Osteoblast (primary cell): Measurements from ENCODE around the gene MFSD6. TPM values are rescaled to one million over a fixed set of nuclear protein-coding genes. Genes with fewer than 3 reads are reported as not detected.

Source experiments
- DNase-seq: peaks from one replicate; pipeline ENCODE4 v3.0.0; 2011; ENCODE audit warnings: low spot score, mixed read lengths; ENCODE audit not compliant: insufficient read length; ENCODE audit errors: missing footprints
- H2AFZ ChIP-seq: 2 replicates; pipeline ENCODE4 v1.6.0; 2011; ENCODE audit warnings: mild to moderate bottlenecking, low read length
- H3K27ac ChIP-seq: 2 replicates; pipeline ENCODE4 v1.5.1; 2011; ENCODE audit warnings: mild to moderate bottlenecking, low read depth, low read length, moderate library complexity
- H3K27me3 ChIP-seq: 2 replicates; pipeline ENCODE4 v1.6.0; 2012; ENCODE audit warnings: mild to moderate bottlenecking, control low read depth, inconsistent platforms, low read length, moderate library complexity; ENCODE audit not compliant: insufficient read depth
- H3K36me3 ChIP-seq: 2 replicates; pipeline ENCODE4 v1.5.1; 2011; ENCODE audit warnings: mild to moderate bottlenecking, low read length, control low read depth, moderate library complexity; ENCODE audit not compliant: insufficient read depth
- H3K4me1 ChIP-seq: 2 replicates; pipeline ENCODE4 v1.5.1; 2011; ENCODE audit warnings: mild to moderate bottlenecking, low read length, control low read depth, moderate library complexity; ENCODE audit not compliant: insufficient read depth
- H3K4me2 ChIP-seq: 2 replicates; pipeline ENCODE4 v1.6.0; 2011; ENCODE audit warnings: mild to moderate bottlenecking, low read length; ENCODE audit not compliant: insufficient read depth
- H3K4me3 ChIP-seq: fragments of 200-600 bp; sonication (generic); 3 replicates; pipeline ENCODE4 v1.5.1; 2012; ENCODE audit warnings: mild to moderate bottlenecking, low read length, inconsistent platforms; ENCODE audit not compliant: insufficient read depth
- H3K79me2 ChIP-seq: 2 replicates; pipeline ENCODE4 v1.6.0; 2012; ENCODE audit warnings: mild to moderate bottlenecking, low read length, control low read depth, inconsistent platforms; ENCODE audit not compliant: insufficient read depth
- H3K9me3 ChIP-seq: 2 replicates; pipeline ENCODE4 v1.5.1; 2011; ENCODE audit warnings: low read depth, low read length, control low read depth
- H4K20me1 ChIP-seq: 2 replicates; pipeline ENCODE4 v1.6.0; 2012; ENCODE audit warnings: mild to moderate bottlenecking, low read length, control low read depth; ENCODE audit not compliant: insufficient read depth
- total RNA-seq: library from RNA; depleted of rRNA; stranded (reverse); fragments of >200 nt; gene quantifications from 2 replicates; pipeline ENCODE4 v1.2.3, GENCODE V29; 2012
- TF ChIP-seq, protein P1 (sequence below): IDR thresholded peaks from 2 replicates; pipeline ENCODE4 v1.5.1; 2011; ENCODE audit warnings: mild to moderate bottlenecking, low read depth, low read length, moderate library complexity; ENCODE audit errors: extremely low read depth

MFSD6 gene
- total RNA-seq, 1 donor, result 11.2 TPM

DNA sequence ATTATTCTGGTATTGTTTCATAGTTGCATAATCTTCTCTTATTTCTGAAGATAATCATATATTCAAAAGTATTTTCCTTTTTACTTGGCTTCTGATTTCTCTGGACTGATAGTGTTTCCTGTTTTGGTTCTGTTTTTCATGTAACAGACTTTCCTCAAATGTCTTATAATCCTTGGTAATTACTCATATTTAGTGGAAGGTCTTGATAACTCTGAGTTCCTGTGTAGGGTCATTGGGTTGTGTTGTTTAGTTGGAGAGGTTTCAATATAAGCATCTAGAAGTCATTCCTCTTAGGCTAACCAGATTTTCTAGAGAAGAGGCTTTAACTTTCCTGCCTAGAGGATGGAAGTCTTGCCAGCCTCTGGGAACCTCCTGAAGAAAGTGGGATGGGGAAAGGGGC, 23.8 kb downstream of the MFSD6 start:
- Histone ChIP-seq H3K27me3 (no peaks in the 10 kb centered on the region), H3K4me1 (peaks cover 7% of the 10 kb centered on the region), H3K9me3 (no peaks in the 10 kb centered on the region), H3K36me3 (no peaks in the 10 kb centered on the region), H3K27ac (no peak overlapping the region), H3K79me2 (no peaks in the 10 kb centered on the region), H2AFZ (peak overlapping the region; percentile 5), H4K20me1 (no peaks in the 10 kb centered on the region), H3K4me2 (no peak overlapping the region), H3K4me3 (no peak overlapping the region)
- TF ChIP-seq, protein P1, sequence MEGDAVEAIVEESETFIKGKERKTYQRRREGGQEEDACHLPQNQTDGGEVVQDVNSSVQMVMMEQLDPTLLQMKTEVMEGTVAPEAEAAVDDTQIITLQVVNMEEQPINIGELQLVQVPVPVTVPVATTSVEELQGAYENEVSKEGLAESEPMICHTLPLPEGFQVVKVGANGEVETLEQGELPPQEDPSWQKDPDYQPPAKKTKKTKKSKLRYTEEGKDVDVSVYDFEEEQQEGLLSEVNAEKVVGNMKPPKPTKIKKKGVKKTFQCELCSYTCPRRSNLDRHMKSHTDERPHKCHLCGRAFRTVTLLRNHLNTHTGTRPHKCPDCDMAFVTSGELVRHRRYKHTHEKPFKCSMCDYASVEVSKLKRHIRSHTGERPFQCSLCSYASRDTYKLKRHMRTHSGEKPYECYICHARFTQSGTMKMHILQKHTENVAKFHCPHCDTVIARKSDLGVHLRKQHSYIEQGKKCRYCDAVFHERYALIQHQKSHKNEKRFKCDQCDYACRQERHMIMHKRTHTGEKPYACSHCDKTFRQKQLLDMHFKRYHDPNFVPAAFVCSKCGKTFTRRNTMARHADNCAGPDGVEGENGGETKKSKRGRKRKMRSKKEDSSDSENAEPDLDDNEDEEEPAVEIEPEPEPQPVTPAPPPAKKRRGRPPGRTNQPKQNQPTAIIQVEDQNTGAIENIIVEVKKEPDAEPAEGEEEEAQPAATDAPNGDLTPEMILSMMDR, result no peak
- peak; percentile 58 for DNase-seq

DNA sequence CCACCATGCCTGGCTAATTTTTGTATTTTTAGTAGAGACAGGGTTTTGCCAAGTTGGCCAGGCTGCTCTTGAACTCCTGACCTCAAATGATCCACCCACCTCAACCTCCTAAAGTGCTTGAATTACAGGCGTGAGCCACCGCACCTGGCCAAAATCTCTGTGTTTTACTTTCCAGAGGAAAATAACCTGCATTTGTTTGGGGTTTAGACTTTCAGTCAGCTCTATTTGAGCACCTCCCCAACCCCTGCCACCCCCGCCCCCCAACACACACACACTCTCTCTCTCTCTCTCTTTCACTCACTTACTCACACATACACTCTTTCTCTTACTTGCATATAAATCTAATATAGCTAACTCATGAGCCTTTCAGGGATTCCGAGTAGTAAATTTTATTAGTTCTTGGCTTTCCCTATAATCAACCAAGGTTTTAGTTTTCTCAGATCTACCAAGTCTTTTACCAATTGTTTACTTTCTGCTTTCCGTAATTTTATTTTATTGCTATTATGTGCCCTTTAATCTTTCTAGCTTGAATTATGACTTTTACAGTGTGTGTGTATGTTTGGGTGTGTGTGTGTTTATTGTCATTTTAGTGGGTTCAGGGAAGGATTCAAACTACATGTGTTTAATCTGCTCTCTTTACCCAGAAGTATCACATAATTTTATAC, 24.5 kb downstream of the MFSD6 start:
- no peaks in the 10 kb centered on the region for H3K36me3 ChIP-seq
- peaks cover 7% of the 10 kb centered on the region for H3K4me1 ChIP-seq
- no peaks in the 10 kb centered on the region for H3K79me2 ChIP-seq
- TF ChIP-seq, protein P1, result no peak
- H3K4me3 ChIP-seq, result no peak overlapping the region
- no peaks in the 10 kb centered on the region for H3K9me3 ChIP-seq
- H3K27me3 ChIP-seq, result no peaks in the 10 kb centered on the region
- no peak overlapping the region for H2AFZ ChIP-seq
- H3K4me2 ChIP-seq, result no peak overlapping the region
- H3K27ac ChIP-seq, result no peak overlapping the region
- no peak for DNase-seq
- H4K20me1 ChIP-seq, result no peaks in the 10 kb centered on the region

DNA sequence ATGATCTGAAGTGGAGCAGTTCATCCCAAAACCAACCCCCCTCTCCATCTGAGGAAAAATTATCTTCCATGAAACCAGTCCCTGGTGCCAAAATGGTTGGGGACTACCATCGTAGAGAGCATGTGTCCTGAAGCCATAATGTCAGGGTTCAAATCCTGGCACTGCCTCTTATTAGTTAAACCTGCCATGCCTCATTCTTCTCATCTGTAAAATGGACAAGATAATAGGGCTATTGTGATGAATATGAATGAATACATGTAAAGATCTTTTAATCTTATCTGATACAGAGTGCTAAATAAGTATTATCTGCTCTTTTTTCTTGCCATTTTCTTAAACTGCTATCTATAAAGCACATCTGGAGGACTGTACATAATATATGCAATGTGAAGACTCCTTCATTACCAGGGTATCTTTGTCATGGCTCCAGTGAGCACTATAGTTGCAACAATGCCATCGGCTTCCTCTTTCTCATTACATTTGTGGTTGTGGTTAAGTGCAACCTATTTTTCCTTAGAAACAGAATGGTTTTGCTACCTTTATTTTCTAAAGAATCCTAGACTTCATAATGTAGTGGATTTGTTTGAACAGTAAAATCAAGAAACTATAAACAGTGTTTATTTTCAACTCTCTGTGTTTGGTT, 27.0 kb downstream of the MFSD6 start:
- peaks cover 7% of the 10 kb centered on the region for H3K4me1 ChIP-seq
- no peak overlapping the region for H3K4me3 ChIP-seq
- H2AFZ ChIP-seq, result no peak overlapping the region
- no peaks in the 10 kb centered on the region for H3K27me3 ChIP-seq
- TF ChIP-seq, protein P1, result no peak
- no peak overlapping the region for H3K27ac ChIP-seq
- H3K4me2 ChIP-seq, result no peak overlapping the region
- DNase-seq, result no peak
- no peaks in the 10 kb centered on the region for H3K9me3 ChIP-seq
- no peaks in the 10 kb centered on the region for H4K20me1 ChIP-seq
- H3K36me3 ChIP-seq, result no peaks in the 10 kb centered on the region
- H3K79me2 ChIP-seq, result no peaks in the 10 kb centered on the region

DNA sequence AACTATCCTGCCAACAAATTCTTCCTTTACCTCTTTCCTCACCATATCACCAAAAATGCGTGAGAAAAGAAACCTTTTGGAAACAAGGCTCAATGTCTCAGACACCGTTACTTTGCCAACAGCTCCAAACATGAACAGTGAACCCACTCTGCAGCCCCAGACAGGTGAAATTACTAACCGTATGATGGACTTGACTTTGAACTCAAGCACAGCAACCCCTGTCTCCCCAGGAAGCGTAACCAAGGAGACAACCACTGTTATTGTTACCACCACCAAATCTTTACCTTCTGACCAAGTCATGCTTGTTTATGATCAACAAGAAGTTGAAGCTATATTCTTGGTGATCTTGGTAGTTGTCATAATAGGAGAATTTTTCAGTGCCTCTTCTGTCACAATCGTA, 28.4 kb downstream of the MFSD6 start:
- H3K4me3 ChIP-seq, result no peak overlapping the region
- TF ChIP-seq, protein P1, result no peak
- no peaks in the 10 kb centered on the region for H3K36me3 ChIP-seq
- H3K4me1 ChIP-seq, result peaks cover 7% of the 10 kb centered on the region
- no peak for DNase-seq
- H3K4me2 ChIP-seq, result no peak overlapping the region
- no peak overlapping the region for H2AFZ ChIP-seq
- H3K27ac ChIP-seq, result no peak overlapping the region
- no peaks in the 10 kb centered on the region for H3K9me3 ChIP-seq
- H3K27me3 ChIP-seq, result no peaks in the 10 kb centered on the region
- no peaks in the 10 kb centered on the region for H3K79me2 ChIP-seq
- H4K20me1 ChIP-seq, result no peaks in the 10 kb centered on the region
